Liver (tissue), 9 donors: ENCODE measurements around the gene LLGL2. TPM values are rescaled to one million over a fixed set of nuclear protein-coding genes. Genes with fewer than 3 reads are reported as not detected.
A peak's percentile ranks its signal among the peaks of the same experiment; 100 is the strongest.

Source experiments
- DNase-seq: peaks from one replicate; pipeline ENCODE4 v3.0.0-alpha.2; 2017; ENCODE audit warnings: low spot score
- H3K27ac ChIP-seq, 2 donors: one replicate each; pipeline ENCODE4 v1.7.0; 2013; ENCODE audit warnings: inconsistent platforms in 2 of 2, low read length in 2 of 2, control low read depth in 1 of 2, low read depth in 1 of 2, mild to moderate bottlenecking in 1 of 2
- H3K27me3 ChIP-seq, 4 donors: one replicate each; pipeline versions ENCODE4 v1.6.1 to v1.7.0; 2013; ENCODE audit warnings: low read length in 3 of 4, inconsistent platforms in 1 of 4, mild to moderate bottlenecking in 1 of 4, moderate library complexity in 1 of 4; ENCODE audit not compliant: control insufficient read depth in 4 of 4, insufficient read depth in 4 of 4
- H3K36me3 ChIP-seq, 4 donors: one replicate each; pipeline versions ENCODE4 v1.6.1 to v1.7.0; 2013; ENCODE audit warnings: low read length in 3 of 4, mild to moderate bottlenecking in 3 of 4, low read depth in 1 of 4, moderate library complexity in 1 of 4; ENCODE audit not compliant: control insufficient read depth in 4 of 4, insufficient read depth in 3 of 4
- H3K4me1 ChIP-seq, 4 donors: one replicate each; pipeline versions ENCODE4 v1.6.1 to v1.7.0; 2013; ENCODE audit warnings: low read length in 3 of 4, mild to moderate bottlenecking in 3 of 4, moderate library complexity in 1 of 4; ENCODE audit not compliant: control insufficient read depth in 4 of 4, insufficient read depth in 4 of 4
- H3K4me3 ChIP-seq, 3 donors: one replicate each; pipeline versions ENCODE4 v1.6.1 to v1.7.0; 2013; ENCODE audit warnings: low read length in 3 of 3, control low read depth in 1 of 3, low read depth in 1 of 3, mild to moderate bottlenecking in 1 of 3
- H3K9ac ChIP-seq, 2 donors: one replicate each; pipeline ENCODE4 v1.7.0; 2013; ENCODE audit warnings: low read length in 2 of 2, mild to moderate bottlenecking in 2 of 2, moderate library complexity in 2 of 2, control low read depth in 1 of 2, low read depth in 1 of 2
- H3K9me3 ChIP-seq, 4 donors: one replicate each; pipeline versions ENCODE4 v1.6.1 to v1.7.0; 2013; ENCODE audit warnings: low read length in 3 of 4; ENCODE audit not compliant: control insufficient read depth in 4 of 4
- ATF3 ChIP-seq: IDR thresholded peaks from 2 replicates; pipeline ENCODE4 v1.6.1; 2016; ENCODE audit warnings: antibody characterized with exemption
- CTCF ChIP-seq: fragments of 150-350 bp; IDR thresholded peaks from 2 replicates; pipeline ENCODE4 v1.5.1; 2017; ENCODE audit warnings: improper control_type of control experiment, low read depth, low read length; ENCODE audit not compliant: missing input control
- EGR1 ChIP-seq, 2 donors: IDR thresholded peaks; 2 replicates each; pipeline ENCODE4 v1.6.1; 2016 to 2018; ENCODE audit warnings: antibody characterized with exemption in 2 of 2, low read depth in 2 of 2
- FOXA1 ChIP-seq: IDR thresholded peaks from 2 replicates; pipeline ENCODE4 v1.6.1; 2016; ENCODE audit warnings: antibody characterized with exemption
- FOXA2 ChIP-seq: IDR thresholded peaks from 2 replicates; pipeline ENCODE4 v1.6.1; 2016; ENCODE audit warnings: antibody characterized with exemption
- GABPA ChIP-seq, 2 donors: IDR thresholded peaks in 1 of 2; conservative IDR thresholded peaks in 1 of 2; 2 replicates each; pipeline ENCODE4 v1.6.1; 2016; ENCODE audit warnings: antibody characterized with exemption in 2 of 2, mild to moderate bottlenecking in 1 of 2, moderate library complexity in 1 of 2
- JUND ChIP-seq, 2 donors: IDR thresholded peaks; 2 replicates each; pipeline ENCODE4 v1.6.1; 2016; ENCODE audit warnings: antibody characterized with exemption in 2 of 2
- MAX ChIP-seq: IDR thresholded peaks from 2 replicates; pipeline ENCODE4 v1.6.1; 2016; ENCODE audit warnings: antibody characterized with exemption
- NR2F2 ChIP-seq: IDR thresholded peaks from 2 replicates; pipeline ENCODE4 v1.6.1; 2016; ENCODE audit warnings: antibody characterized with exemption
- RAD21 ChIP-seq, 2 donors: IDR thresholded peaks; 2 replicates each; pipeline ENCODE4 v1.6.1; 2016; ENCODE audit warnings: antibody characterized with exemption in 2 of 2, mild to moderate bottlenecking in 2 of 2
- REST ChIP-seq: IDR thresholded peaks from 2 replicates; pipeline ENCODE4 v1.6.1; 2016; ENCODE audit warnings: antibody characterized with exemption, mild to moderate bottlenecking
- RXRA ChIP-seq, 2 donors: IDR thresholded peaks; 2 replicates each; pipeline ENCODE4 v1.6.1; 2017 to 2018; ENCODE audit warnings: antibody characterized with exemption in 2 of 2, mild to moderate bottlenecking in 1 of 2
- SP1 ChIP-seq: IDR thresholded peaks from 2 replicates; pipeline ENCODE4 v1.6.1; 2018; ENCODE audit warnings: antibody characterized with exemption, mild to moderate bottlenecking
- TAF1 ChIP-seq: conservative IDR thresholded peaks from 2 replicates; pipeline ENCODE4 v1.6.1; 2016; ENCODE audit warnings: antibody characterized with exemption, mild to moderate bottlenecking
- YY1 ChIP-seq: IDR thresholded peaks from 2 replicates; pipeline ENCODE4 v1.6.1; 2016; ENCODE audit warnings: antibody characterized with exemption, mild to moderate bottlenecking
- ZBTB33 ChIP-seq: IDR thresholded peaks from 2 replicates; pipeline ENCODE4 v1.6.1; 2016; ENCODE audit warnings: antibody characterized with exemption
- WGBS: extraction: QIAGEN DNeasy Blood & Tissue Kit; methylation state at CpG from one replicate; pipeline ENCODE4 v1.1.7; 2013; 5-methylcytosine and 5-hydroxymethylcytosine counted together
- polyA plus RNA-seq, 2 donors: library from polyadenylated mRNA; stranded (reverse) in 1 of 2; unstranded in 1 of 2; fragments of 200-250 nt in 1 of 2; fragments of >200 nt in 1 of 2; fragmentation: Nextera tagmentation in 1 of 2; extraction: Ambion mirVana in 1 of 2; gene quantifications; one replicate each; pipeline versions ENCODE4 v1.2.1 to v1.2.3, GENCODE V29; 2013 to 2015
- total RNA-seq, 2 donors: library from RNA; depleted of rRNA; stranded (reverse); fragments of >200 nt; gene quantifications; one replicate each; pipeline ENCODE4 v1.2.3, GENCODE V29; 2014
- donor health status: healthy.
- donor health status: healthy.
- donor health status: healthy.
- donor health status: healthy.
- donor health status: healthy.

Gene LLGL2
- total and polyA plus RNA-seq, 4 donors: 23.2 to 69.6 (median 38.5) TPM

- Histone ChIP-seq H3K9me3 (no peaks in the 10 kb centered on the region), H3K9ac (peak overlapping the region in 1 of 2 donors; percentile 12), H3K36me3 (no peaks in the 10 kb centered on the region), H3K27me3 (no peaks in the 10 kb centered on the region), H3K4me3 (peak overlapping the region; percentile 35 to 84 (median 81)), H3K4me1 (peaks cover 16 to 77% (median 62%) of the 10 kb centered on the region in 4 donors), H3K27ac (peak overlapping the region; percentile 63 to 88)
- TF ChIP-seq SP1 (no peak), TAF1 (no peak), RAD21 (IDR thresholded peaks at IDR 0.05) (no peak), ZBTB33 (no peak), FOXA2 (no peak), JUND (IDR thresholded peaks at IDR 0.05) (no peak), REST (no peak), NR2F2 (no peak), EGR1 (IDR thresholded peaks at IDR 0.05; ENCODE audit: low read depth in 2 of 2) (no peak), MAX (no peak), CTCF (no peak), YY1 (no peak), RXRA (IDR thresholded peaks at IDR 0.05) (no peak), ATF3 (no peak), GABPA (IDR thresholded peaks at IDR 0.05 in 1 of 2, conservative IDR thresholded peaks at IDR 0.05 in 1 of 2) (no peak), FOXA1 (no peak)
- WGBS: 66% methylated on average over 17 of the region's 17 CpGs
- no peak for DNase-seq
Measured at GRCh38 chr17:75513641-75514000, 11.9 kb upstream of the LLGL2 start.
